HEK293T (cell line): ENCODE data around the gene ZDHHC17.
A peak's percentile ranks its signal among the peaks of the same experiment; 100 is the strongest.

Source experiments
- BHLHE40 ChIP-seq: fragments of 450-650 bp; IDR thresholded peaks from 2 replicates; pipeline ENCODE4 v1.6.1; 2016; ENCODE audit warnings: mild to moderate bottlenecking, moderate library complexity, borderline replicate concordance
- ELF4 ChIP-seq: fragments of 450-650 bp; IDR thresholded peaks from 2 replicates; pipeline ENCODE4 v1.6.1; 2017; ENCODE audit warnings: antibody characterized with exemption
- FOXA1 ChIP-seq: fragments of 450-650 bp; IDR thresholded peaks from 2 replicates; pipeline ENCODE4 v1.6.1; 2016; ENCODE audit warnings: mild to moderate bottlenecking
- FOXK2 ChIP-seq: fragments of 450-650 bp; IDR thresholded peaks from 2 replicates; pipeline ENCODE4 v1.6.1; 2016; ENCODE audit warnings: mild to moderate bottlenecking
- FOXM1 ChIP-seq: fragments of 450-650 bp; IDR thresholded peaks from 2 replicates; pipeline ENCODE4 v1.6.1; 2017; ENCODE audit warnings: mild to moderate bottlenecking, borderline replicate concordance
- HDGF ChIP-seq: fragments of 450-650 bp; IDR thresholded peaks from 2 replicates; pipeline ENCODE4 v1.6.1; 2017; ENCODE audit warnings: antibody characterized with exemption, borderline replicate concordance
- SP1 ChIP-seq: fragments of 450-650 bp; IDR thresholded peaks from 2 replicates; pipeline ENCODE4 v1.6.1; 2017
- SUZ12 ChIP-seq: fragments of 450-650 bp; IDR thresholded peaks from 2 replicates; pipeline ENCODE4 v1.6.1; 2016; ENCODE audit warnings: mild to moderate bottlenecking
- TARDBP ChIP-seq: fragments of 450-650 bp; IDR thresholded peaks from 2 replicates; pipeline ENCODE4 v1.6.1; 2016
- ZNF384 ChIP-seq: fragments of 450-650 bp; IDR thresholded peaks from 2 replicates; pipeline ENCODE4 v1.6.1; 2016
- TF ChIP-seq, protein P1 (sequence below): fragments of 450-650 bp; IDR thresholded peaks from 2 replicates; pipeline ENCODE4 v1.6.1; 2016

DNA sequence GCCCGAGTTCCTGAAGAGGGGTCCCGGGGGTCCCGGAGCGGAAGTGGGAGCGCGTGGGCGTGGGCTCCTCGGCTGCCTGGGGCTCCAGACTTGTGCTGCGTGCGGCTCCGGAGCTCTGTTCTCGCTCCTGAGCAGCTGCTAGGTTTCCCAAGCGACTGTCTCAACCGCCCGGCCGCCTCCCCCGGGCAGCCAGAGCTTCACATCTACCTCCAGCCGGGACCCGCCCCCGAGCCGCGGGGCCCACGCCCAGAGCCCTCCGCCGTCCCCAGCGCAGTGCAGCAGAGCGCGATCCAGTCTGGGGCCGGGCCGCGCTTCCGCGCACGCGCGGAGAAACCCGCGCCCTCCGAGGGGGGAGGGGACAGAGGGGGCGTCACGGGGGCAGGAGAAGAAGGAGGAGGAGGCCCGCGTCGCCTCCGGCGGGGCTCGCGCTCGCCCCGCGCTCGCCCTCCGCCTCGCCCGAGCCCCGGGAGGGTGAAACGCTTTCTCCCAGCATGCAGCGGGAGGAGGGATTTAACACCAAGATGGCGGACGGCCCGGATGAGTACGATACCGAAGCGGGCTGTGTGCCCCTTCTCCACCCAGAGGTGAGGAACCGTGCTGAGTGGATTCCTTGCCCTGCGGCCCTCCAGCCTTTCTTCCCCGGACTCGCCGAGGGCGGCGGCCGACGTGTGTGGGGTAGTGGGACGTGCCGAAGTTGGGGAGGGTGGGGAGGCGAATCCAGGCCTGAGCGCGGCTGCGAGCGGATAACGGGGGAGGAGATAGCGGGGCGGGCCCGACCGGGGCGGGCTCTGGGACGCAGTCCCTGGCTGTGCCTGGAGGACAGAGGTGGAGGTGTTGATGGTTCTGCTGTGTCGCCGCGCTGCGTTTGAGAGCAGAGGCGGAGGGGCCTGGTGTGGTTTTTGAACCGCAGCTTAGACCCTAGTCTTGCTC is at the start of gene ZDHHC17:
- TF ChIP-seq SUZ12 (no peak), FOXK2 (no peak), BHLHE40 (no peak), TARDBP (no peak), SP1 (no peak), FOXA1 (no peak), HDGF (no peak), FOXM1 (no peak), ZNF384 (no peak), ELF4 (0 out of 2 replicates have a peak, but pooled peaks have one; percentile 14)
- TF ChIP-seq, protein P1, sequence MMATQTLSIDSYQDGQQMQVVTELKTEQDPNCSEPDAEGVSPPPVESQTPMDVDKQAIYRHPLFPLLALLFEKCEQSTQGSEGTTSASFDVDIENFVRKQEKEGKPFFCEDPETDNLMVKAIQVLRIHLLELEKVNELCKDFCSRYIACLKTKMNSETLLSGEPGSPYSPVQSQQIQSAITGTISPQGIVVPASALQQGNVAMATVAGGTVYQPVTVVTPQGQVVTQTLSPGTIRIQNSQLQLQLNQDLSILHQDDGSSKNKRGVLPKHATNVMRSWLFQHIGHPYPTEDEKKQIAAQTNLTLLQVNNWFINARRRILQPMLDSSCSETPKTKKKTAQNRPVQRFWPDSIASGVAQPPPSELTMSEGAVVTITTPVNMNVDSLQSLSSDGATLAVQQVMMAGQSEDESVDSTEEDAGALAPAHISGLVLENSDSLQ, result no peak
